HG02759 (cell line): ENCODE measurements around the gene NUSAP1.
"Not testable (repeated sequence)": the region's sequence is repeated elsewhere in the genome, so short reads cannot be mapped to it uniquely, and the experiment has no call there.

Experiments
- ATAC-seq: cut with Tn5 transposase; IDR thresholded peaks from one replicate; pipeline ENCODE4 v1.9.1; 2021; ENCODE audit warnings: mild to moderate bottlenecking, moderate library complexity; ENCODE audit not compliant: unreplicated experiment

NUSAP1 gene

DNA sequence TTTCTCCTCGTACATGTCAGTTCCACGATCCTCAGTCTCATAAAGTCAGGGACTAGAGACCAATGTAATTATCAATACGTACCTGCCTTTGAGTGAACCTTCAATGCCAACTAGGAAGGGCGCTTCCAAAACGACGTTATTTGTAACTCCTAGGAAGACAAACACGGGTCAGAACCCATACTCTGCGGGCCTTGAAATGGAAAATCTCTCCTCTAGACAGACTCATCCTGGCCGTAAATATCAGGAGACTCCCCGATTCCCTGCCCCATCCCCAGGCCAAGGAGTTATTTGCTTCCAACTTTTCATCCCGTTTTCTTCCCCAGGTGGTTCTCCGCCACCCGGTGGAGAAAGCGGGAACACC, 868 bp upstream of the NUSAP1 start:
- no peak for ATAC-seq

DNA sequence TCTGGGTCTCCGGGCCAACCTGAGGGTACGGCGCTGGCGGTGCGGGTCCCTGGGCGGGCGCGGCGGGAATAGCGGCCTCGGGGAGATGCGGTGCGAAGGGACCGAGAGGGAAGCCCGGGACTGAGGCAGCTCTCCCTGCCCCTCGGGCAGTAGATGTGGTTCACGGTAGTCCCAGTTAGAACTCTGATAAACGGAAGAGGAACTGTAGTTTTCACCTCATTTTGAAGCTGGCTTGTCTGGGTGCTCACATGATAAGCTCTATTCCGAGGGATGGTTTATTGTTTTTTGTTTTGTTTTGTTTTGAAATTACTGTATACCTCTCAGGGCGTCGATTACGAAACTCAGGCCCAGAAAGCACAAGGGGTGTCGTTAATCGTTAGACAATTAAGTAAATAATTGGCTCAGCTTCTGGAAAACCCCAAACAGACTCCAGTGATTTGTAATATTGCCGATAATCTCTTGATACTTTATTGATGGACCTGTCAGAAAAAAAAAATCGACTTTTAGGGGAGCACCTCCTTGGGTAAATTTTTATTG, 413 bp downstream of the NUSAP1 start:
- peak; percentile 22 for ATAC-seq

GRCh38 chr15:41334293-41335120, 1.8 kb downstream of the NUSAP1 start:
- ATAC-seq = no peak

DNA sequence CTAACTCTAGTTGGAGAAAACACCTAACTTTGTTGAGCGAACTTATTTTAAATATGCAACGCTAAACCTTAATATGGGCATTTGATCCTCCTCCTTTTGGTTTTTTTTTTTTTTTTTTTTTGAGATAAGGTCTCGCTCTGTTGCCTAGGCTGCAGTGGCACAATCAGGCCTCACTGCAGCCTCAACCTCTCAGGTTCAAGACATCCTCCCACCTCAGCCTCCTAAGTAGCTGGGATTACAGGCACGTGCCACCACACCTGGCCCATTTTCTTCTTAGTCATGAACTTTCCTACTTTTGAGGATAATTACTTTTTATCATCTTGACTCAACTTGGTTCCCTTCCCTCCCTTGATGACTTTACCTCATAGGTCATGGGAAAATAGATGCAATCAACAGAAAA, 3.9 kb downstream of the NUSAP1 start:
- no peak for ATAC-seq

DNA sequence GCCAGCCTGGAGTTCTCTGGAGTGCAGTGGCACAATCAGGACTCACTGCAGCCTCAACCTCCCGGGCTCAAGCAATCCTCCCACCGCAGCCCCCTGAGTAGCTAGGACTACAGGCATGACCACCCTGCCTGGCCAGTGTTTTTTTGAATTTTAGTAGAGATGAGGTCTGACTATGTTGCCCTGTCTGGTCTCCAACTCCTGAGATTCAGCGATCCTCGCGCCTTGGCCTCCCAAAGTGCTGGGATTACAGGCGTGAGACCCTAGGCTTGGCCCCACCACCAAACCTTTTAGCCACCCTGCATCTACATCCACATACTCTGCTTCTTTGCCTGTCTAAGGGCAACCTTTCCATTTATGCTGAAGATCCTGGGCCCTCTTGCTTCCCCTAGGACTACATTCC, 4.4 kb downstream of the NUSAP1 start:
- ATAC-seq = no peak

DNA sequence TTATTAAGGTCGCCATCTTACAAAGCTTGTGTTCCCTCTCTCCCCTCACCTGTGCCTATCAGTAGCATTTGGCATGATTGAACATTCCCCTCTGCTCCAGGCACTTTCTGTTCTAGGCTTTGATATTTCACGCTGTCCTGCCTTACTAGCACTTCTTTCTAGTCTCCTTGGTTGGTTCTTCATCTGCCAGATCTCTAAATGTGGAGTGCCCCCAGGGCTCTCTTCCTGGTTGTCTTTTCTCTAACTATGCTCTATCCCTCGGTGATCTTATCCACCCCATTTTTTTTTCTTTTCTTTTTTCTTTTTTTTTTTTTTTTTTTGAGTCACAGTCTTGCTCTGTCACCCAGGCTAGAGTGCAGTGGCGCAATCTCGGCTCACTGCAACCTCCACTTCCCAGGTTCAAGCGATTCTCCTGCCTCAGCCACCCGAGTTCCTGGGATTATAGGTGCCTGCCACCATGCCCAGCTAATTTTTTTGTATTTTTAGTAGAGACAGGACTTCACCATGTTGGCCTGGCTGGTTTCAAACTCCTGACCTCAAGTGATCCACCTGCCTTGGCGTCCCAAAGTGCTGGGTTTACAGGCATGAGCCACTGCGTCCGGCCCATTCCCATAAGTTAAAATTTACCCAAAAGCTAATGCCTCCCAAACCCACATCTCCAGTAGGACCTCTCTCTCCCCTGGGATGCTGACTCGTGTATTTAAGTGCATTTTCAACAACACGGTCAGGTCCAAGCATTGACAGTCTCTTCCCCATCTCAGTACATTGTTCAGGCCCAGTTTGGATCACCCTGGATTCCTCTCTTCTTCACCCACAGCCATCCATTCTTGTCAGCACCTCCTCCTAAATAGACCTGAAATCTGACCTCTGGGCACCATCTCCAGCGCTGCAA, 5.2 kb downstream of the NUSAP1 start:
- no peak for ATAC-seq

GRCh38 chr15:41340189-41340695, 7.6 kb downstream of the NUSAP1 start:
- no peak for ATAC-seq

GRCh38 chr15:41341519-41341918, 8.8 kb downstream of the NUSAP1 start:
- no peak for ATAC-seq

- ATAC-seq = no peak
Measured at GRCh38 chr15:41347236-41347635, 14.6 kb downstream of the NUSAP1 start.

GRCh38 chr15:41350057-41350717, 17.5 kb downstream of the NUSAP1 start:
- ATAC-seq = no peak

DNA sequence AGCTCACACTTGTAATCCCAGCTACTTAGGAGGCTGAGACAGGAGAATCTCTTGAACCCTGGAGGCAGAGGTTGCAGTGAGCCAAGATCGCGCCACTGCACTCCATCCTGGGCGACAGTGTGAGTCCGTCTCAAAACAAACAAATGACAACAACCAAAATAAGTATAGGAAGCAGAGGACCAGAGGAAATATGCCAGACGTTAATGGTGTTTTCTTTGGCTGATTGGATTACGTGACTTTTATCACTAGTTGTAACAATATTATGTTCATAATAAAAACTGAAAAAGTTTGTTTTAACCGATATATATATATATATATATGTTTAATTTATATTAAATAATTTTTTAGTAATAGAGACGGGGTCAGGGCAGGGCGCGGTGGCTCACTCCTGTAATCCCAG, 21.7 kb downstream of the NUSAP1 start:
- no peak for ATAC-seq

DNA sequence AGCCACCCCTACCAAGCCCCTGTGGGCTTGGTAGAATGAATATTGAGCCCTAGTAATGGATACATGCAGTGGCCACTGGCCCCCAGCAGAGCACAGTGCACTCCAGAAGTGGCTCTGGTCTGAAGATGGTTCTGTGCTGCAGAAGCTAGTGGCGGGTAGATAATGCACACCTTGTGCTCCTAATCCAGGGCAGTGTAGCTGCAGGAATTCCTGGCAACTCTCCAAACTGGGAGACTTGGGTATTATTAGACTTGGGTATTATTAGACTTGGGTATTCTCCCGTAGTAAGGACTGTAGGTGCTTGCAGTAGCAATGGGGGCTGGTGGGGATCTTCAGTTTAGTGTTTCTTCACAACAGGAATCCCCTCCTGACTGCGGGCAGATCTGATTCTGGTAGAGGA, 34.7 kb downstream of the NUSAP1 start:
- no peak for ATAC-seq

DNA sequence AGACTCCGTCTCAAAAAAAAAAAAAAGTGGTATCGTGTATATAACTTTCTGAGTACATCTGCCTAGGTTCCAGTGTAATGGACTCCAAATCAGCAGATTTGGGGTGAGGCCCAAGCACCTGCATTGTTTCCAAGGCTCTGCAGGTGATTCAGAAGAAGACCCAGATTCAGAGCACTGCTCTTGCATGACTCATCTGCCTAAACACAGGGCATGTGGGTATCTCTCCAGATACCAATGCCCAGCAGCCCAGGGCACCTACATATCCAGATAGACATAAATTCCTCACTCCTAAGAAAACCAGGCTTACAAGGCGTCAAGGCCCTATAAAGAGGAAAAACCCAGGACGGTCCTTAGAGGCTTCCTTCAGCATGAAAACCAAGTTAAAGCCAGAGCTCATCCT, 45.3 kb downstream of the NUSAP1 start:
- ATAC-seq = no peak

GRCh38 chr15:41383974-41384749, 51.5 kb downstream of the NUSAP1 start:
- ATAC-seq = not testable (repeated sequence)

DNA sequence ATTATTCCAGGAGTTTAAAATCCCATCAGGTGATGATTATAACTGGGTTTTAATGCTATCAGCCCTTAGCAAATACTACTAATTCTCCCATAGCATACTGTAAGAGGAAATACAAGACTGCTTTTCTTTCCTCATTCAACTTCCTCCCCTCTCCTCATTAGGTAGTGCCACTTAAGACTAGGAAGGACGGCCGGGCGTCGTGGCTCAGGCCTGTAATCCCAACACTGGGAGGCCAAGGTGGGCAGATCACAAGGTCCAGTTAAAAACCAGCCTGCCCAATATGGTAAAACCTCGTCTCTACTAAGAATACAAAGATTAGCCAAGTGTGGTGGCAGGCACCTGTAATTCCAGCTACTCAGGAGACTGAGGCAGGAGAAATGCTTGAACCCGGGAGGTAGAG, 55.0 kb downstream of the NUSAP1 start:
- no peak for ATAC-seq

DNA sequence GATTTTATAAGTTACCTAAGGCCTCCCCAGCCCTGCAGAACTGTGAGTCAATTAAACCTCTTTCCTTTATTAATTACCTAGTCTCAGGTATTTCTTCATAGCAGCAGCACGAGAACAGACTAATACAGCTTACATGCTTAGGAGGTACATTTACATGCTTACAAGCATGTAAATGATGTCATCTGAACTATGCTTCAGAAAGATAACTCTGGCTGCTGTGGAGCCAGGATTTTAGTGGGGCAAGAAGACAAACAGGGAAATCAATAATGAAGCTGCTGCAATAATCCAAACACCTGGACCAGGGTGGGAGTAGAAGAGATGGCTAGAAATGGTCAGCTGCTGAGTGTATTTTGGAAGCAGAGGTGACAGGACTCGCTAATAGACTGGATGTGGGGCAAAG, 60.0 kb downstream of the NUSAP1 start:
- no peak for ATAC-seq

DNA sequence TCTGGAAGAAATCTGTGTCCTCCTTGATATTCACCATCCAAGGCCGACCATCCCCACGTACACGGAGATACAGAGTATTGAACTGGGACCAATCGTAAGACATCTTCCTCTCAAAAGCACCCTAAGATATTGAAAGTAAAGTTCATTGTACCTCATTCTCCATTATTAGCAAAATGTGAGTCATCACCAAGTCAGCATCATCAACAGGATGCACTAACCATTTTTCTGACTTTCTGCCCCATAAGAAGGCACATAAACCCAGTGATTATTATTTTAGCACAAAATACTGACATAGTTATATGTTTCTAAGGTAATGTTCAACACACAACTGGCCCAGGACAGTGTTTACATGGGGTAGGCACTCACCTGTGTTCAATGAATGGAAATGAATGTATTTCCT, 62.2 kb downstream of the NUSAP1 start:
- ATAC-seq = no peak

- ATAC-seq = no peak
Measured at GRCh38 chr15:41396111-41396510, 63.4 kb downstream of the NUSAP1 start.

GRCh38 chr15:41401904-41402267, 69.2 kb downstream of the NUSAP1 start:
- no peak for ATAC-seq

- ATAC-seq = no peak
Measured at GRCh38 chr15:41407341-41407740, 74.7 kb downstream of the NUSAP1 start.
